K562 (cell line): ENCODE measurements around the gene CADM2.

Experiments used
- ETS1 ChIP-seq: conservative IDR thresholded peaks from 2 replicates; pipeline ENCODE4 v1.6.1; 2011; ENCODE audit warnings: low read depth, mild to moderate bottlenecking, low read length; ENCODE audit not compliant: control insufficient read depth
- FOSL1 ChIP-seq: fragments of 200-800 bp; sonication (Bioruptor generic); conservative IDR thresholded peaks from 2 replicates; pipeline ENCODE4 v1.6.1; 2016; ENCODE audit warnings: missing genetic modification characterization, missing compliant biosample characterization
- MEF2A ChIP-seq: IDR thresholded peaks from 2 replicates; pipeline ENCODE4 v1.6.1; 2011; ENCODE audit warnings: low read depth, mild to moderate bottlenecking, low read length, moderate library complexity; ENCODE audit not compliant: control insufficient read depth
- NR2F6 ChIP-seq: fragments of 450-650 bp; formaldehyde crosslinking; IDR thresholded peaks from 2 replicates; pipeline ENCODE4 v1.4.0; 2020; ENCODE audit warnings: mild to moderate bottlenecking
- POLR2A ChIP-seq: fragments of 450-650 bp; conservative IDR thresholded peaks from 2 replicates; pipeline ENCODE4 v1.6.1; 2016
- TCF7L2 ChIP-seq: fragments of 150-350 bp; IDR thresholded peaks from 2 replicates; pipeline ENCODE4 v1.6.1; 2016; ENCODE audit warnings: low read depth, mild to moderate bottlenecking, low read length, moderate library complexity

- TF ChIP-seq NR2F6 (CRISPR knock-in tag) (no peak), TCF7L2 (no peak), FOSL1 (tag) (no peak), POLR2A (no peak), ETS1 (no peak), MEF2A (no peak)
Measured at GRCh38 chr3:85303156-85303555, 344.4 kb downstream of the CADM2 start.
